ENCODE measurements around the gene ARIH1. TPM values are rescaled to one million over a fixed set of nuclear protein-coding genes. Genes with fewer than 3 reads are reported as not detected.
A peak's percentile ranks its signal among the peaks of the same experiment; 100 is the strongest.
"Not testable (repeated sequence)": the region's sequence is repeated elsewhere in the genome, so short reads cannot be mapped to it uniquely, and the experiment has no call there.

Gene ARIH1
- total and polyA plus RNA-seq, 2 donors (not counting 1 experiment from before 2014, with no cell fraction given), result 27.9 to 62.3 TPM

DNA sequence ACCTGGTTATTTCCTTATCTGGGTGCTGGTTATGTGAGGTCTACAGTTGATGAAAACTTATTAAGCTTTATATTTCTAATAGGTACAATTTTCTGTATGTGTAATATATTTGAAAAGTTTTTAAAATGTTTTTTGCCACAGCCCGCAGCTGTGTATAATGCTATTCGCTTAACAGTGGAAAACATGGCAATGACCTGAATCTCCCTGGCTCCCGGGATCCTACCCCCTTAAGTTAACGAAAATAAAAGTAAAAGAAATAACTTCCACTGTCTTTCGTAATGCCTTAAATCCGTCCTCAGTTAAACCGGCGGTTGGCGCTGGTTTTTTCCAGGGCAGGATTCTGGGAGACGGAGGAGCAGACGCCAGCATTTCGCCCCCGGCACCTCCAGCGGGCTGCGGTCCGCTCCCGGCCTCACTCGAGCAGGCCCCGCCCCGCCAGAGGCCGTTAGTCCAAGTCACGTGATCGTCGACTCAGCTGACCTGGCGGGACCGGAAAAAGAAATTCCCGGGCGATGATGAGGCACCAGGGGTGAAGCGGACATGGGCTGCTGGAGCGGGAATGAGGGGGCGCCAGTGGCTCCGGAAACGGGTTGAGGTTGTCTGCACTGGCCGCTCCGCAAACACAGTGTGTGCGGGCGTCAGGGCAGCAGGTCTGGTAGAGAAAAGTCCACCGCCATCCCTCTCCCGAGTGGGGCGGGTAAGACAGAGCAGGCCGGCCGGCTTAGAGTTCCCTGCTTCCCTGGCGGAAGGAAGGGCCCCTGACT lies 162.6 kb downstream of the ARIH1 start:
- not testable (repeated sequence) for H3K9ac ChIP-seq (ENCODE audit: insufficient read depth, low read length); H3K79me2 ChIP-seq (ENCODE audit: control insufficient read depth, insufficient read depth, low read length)

DNA sequence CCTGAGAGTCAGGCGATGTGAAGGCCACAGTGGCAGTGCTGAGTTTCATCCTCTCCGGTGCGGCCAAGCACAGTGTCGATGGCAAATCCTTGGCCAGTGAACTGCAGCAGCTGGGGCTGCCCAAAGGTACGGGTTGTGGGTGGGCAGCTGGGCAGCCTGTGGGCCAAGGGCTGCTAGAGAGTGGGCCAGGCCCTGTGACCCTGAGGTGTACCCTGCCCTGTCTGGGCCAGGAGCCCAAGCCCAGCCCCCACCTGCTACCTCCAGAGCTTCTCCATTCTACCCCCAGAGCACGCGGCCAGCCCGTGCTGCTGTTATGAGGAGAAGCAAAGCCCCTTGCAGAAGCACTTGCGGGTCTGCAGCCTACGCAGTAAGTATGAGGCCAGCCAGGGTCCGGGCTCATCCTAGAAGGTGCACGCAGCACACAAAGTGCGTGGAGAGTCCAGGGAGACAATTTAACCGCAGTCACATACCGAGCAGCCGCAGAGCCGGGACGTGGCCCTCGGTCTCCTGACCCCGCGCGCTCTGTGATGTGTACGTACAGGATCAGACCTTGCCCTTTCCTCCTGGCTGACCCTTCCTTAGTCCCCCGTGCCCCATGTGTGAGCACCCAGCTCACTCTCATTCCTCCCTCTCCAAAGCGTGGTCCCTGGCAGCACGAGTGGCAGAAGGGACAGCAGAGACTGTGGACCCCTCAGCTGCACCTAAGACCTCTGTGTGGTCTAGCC lies 165.8 kb downstream of the ARIH1 start:
- H3K36me3 ChIP-seq (ENCODE audit: control insufficient read depth, insufficient read depth, low read length); H3K27me3 ChIP-seq (ENCODE audit: control insufficient read depth, insufficient read depth, low read length); H3K9ac ChIP-seq (ENCODE audit: insufficient read depth, low read length); H3K4me3 ChIP-seq (replicated peaks in 1 of 4; ENCODE audit: control extremely low read depth in 1 of 4, insufficient read depth in 1 of 4, low read depth in 3 of 4, low read length in 4 of 4); H3K9me3 ChIP-seq (ENCODE audit: control insufficient read depth, insufficient read depth, low read depth, low read length); H2AFZ ChIP-seq (ENCODE audit: low read length); DNase-seq (ENCODE audit: low read depth in 2 of 2); H3K79me2 ChIP-seq (ENCODE audit: control insufficient read depth, insufficient read depth, low read length); H4K20me1 ChIP-seq (ENCODE audit: control insufficient read depth, extremely low read depth, insufficient read depth, low read length); H3K27ac ChIP-seq (ENCODE audit: insufficient read depth, low read length); H3K4me2 ChIP-seq (ENCODE audit: extremely low read depth, insufficient read depth, low read length); H3K4me1 ChIP-seq (ENCODE audit: control insufficient read depth, extremely low read depth, insufficient read depth, low read length): not testable (repeated sequence)

More for the DNA sequence above, 162.6 kb downstream of the ARIH1 start:
- H3K9me3 ChIP-seq (ENCODE audit: control insufficient read depth, insufficient read depth, low read depth, low read length); H3K36me3 ChIP-seq (ENCODE audit: control insufficient read depth, insufficient read depth, low read length); H3K4me1 ChIP-seq (ENCODE audit: control insufficient read depth, extremely low read depth, insufficient read depth, low read length); H4K20me1 ChIP-seq (ENCODE audit: control insufficient read depth, extremely low read depth, insufficient read depth, low read length); H2AFZ ChIP-seq (ENCODE audit: low read length); H3K27me3 ChIP-seq (ENCODE audit: control insufficient read depth, insufficient read depth, low read length): not testable (repeated sequence)
- peak overlapping the region in 2 of 4 experiments; percentile 38 to 40 for H3K4me3 ChIP-seq (replicated peaks in 1 of 4; ENCODE audit: control extremely low read depth in 1 of 4, insufficient read depth in 1 of 4, low read depth in 3 of 4, low read length in 4 of 4)
- H3K4me2 ChIP-seq (ENCODE audit: extremely low read depth, insufficient read depth, low read length), result peak overlapping the region; percentile 35
- peak; percentile 72 to 79 for DNase-seq (ENCODE audit: low read depth in 2 of 2)
- peak overlapping the region; percentile 32 for H3K27ac ChIP-seq (ENCODE audit: insufficient read depth, low read length)

DNA sequence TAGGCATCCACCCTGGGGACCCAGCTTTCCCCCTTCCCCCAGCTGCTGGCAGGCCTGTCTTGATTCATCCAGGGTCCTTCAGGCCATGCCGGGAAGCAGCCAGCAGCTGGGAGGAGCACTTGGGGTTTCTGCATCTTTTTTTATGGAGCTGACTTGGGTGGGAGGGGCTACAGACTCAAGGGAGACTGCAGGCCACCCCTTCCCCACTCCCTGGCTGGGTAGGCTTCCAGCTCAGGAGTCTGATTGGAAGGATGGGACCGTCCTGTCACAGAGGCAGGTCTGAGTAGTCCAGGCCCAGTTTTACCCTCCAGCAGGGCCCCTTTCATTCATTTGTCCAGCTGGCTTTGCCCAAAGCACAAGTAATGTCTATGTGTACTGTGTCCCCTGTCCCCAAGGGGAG lies 168.1 kb downstream of the ARIH1 start:
- H3K4me2 ChIP-seq (ENCODE audit: extremely low read depth, insufficient read depth, low read length); H3K27ac ChIP-seq (ENCODE audit: insufficient read depth, low read length); H2AFZ ChIP-seq (ENCODE audit: low read length); H3K4me1 ChIP-seq (ENCODE audit: control insufficient read depth, extremely low read depth, insufficient read depth, low read length); H3K36me3 ChIP-seq (ENCODE audit: control insufficient read depth, insufficient read depth, low read length); H3K9ac ChIP-seq (ENCODE audit: insufficient read depth, low read length); DNase-seq (ENCODE audit: low read depth in 2 of 2); H3K79me2 ChIP-seq (ENCODE audit: control insufficient read depth, insufficient read depth, low read length); H4K20me1 ChIP-seq (ENCODE audit: control insufficient read depth, extremely low read depth, insufficient read depth, low read length); H3K4me3 ChIP-seq (replicated peaks in 1 of 4; ENCODE audit: control extremely low read depth in 1 of 4, insufficient read depth in 1 of 4, low read depth in 3 of 4, low read length in 4 of 4); H3K27me3 ChIP-seq (ENCODE audit: control insufficient read depth, insufficient read depth, low read length); H3K9me3 ChIP-seq (ENCODE audit: control insufficient read depth, insufficient read depth, low read depth, low read length): not testable (repeated sequence)

DNA sequence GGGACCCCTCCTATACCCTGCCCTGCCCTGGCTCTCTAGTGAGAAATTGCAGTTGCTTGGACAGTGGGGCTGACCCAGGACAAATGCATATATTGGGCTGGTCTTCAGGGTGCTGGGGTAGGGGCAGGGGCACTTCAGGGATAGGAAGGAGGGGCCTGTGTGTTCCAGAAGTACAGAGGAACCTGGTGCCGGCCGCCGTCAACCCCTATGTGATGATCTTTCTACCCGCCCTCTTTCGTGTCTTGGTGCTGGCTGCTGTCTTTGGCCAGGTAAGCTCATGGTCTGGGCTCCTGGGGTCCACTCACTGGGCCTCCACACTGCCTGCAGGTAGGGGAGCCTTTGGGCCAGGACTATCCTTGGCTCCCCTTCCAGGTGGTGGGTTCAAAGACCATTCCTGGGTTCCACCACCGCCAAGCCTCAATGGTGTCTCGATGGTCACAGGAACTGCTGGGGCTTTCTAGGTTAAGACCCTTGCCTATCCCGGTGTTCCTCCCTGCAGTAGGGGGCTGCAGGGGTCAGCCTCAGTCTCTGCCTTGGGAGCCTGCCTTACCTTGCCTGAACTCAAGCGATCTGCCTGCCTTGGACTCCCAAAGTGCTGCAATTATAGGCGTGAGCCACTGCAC lies 174.6 kb downstream of the ARIH1 start:
- H4K20me1 ChIP-seq (ENCODE audit: control insufficient read depth, extremely low read depth, insufficient read depth, low read length); H2AFZ ChIP-seq (ENCODE audit: low read length); H3K4me2 ChIP-seq (ENCODE audit: extremely low read depth, insufficient read depth, low read length); H3K79me2 ChIP-seq (ENCODE audit: control insufficient read depth, insufficient read depth, low read length); DNase-seq (ENCODE audit: low read depth in 2 of 2); H3K4me1 ChIP-seq (ENCODE audit: control insufficient read depth, extremely low read depth, insufficient read depth, low read length); H3K27me3 ChIP-seq (ENCODE audit: control insufficient read depth, insufficient read depth, low read length); H3K9ac ChIP-seq (ENCODE audit: insufficient read depth, low read length); H3K36me3 ChIP-seq (ENCODE audit: control insufficient read depth, insufficient read depth, low read length); H3K4me3 ChIP-seq (replicated peaks in 1 of 4; ENCODE audit: control extremely low read depth in 1 of 4, insufficient read depth in 1 of 4, low read depth in 3 of 4, low read length in 4 of 4); H3K9me3 ChIP-seq (ENCODE audit: control insufficient read depth, insufficient read depth, low read depth, low read length); H3K27ac ChIP-seq (ENCODE audit: insufficient read depth, low read length): not testable (repeated sequence)

Other genes with a start within 250 kb of the ARIH1 start
- gene PKM, start 243.1 kb upstream of the ARIH1 start, total RNA-seq, result 926 and 1,892 TPM in 2 replicates
- 2,521 and 3,546 TPM in 2 replicates for gene PKM, start 243.1 kb upstream of the ARIH1 start, polyA plus RNA-seq
- 23.4 and 27.4 TPM in 2 replicates for gene PARP6, start 201.8 kb upstream of the ARIH1 start, total RNA-seq
- gene PARP6, start 201.8 kb upstream of the ARIH1 start, polyA plus RNA-seq, result 31.9 and 37.7 TPM in 2 replicates
- gene CELF6, start 154.2 kb upstream of the ARIH1 start, total RNA-seq, result 0.17 and 0.26 TPM in 2 replicates
- gene CELF6, start 154.2 kb upstream of the ARIH1 start, polyA plus RNA-seq, result 0.08 TPM in 1 of 2 replicates, not detected in the other
- 80.3 and 98.1 TPM in 2 replicates for gene HEXA, start 98.3 kb upstream of the ARIH1 start, total RNA-seq
- gene HEXA, start 98.3 kb upstream of the ARIH1 start, polyA plus RNA-seq, result 137 and 183 TPM in 2 replicates
- not detected in 2 replicates for gene TMEM202, start 76.0 kb upstream of the ARIH1 start, total RNA-seq
- gene TMEM202, start 76.0 kb upstream of the ARIH1 start, polyA plus RNA-seq, result not detected in 2 replicates
- not detected in 2 replicates for gene GOLGA6B, start 180.4 kb downstream of the ARIH1 start, total RNA-seq
- gene GOLGA6B, start 180.4 kb downstream of the ARIH1 start, polyA plus RNA-seq, result not detected in 2 replicates
- gene HIGD2B, start 211.9 kb downstream of the ARIH1 start, total RNA-seq, result 0.26 TPM in 1 of 2 replicates, not detected in the other
- not detected in 2 replicates for gene HIGD2B, start 211.9 kb downstream of the ARIH1 start, polyA plus RNA-seq
- gene BBS4, start 211.9 kb downstream of the ARIH1 start, total RNA-seq, result 18.7 and 27.9 TPM in 2 replicates
- gene BBS4, start 211.9 kb downstream of the ARIH1 start, polyA plus RNA-seq, result 22.9 and 29.4 TPM in 2 replicates